Liver (tissue), 9 donors: Measurements from ENCODE around the gene CALML3. TPM values are rescaled to one million over a fixed set of nuclear protein-coding genes. Genes with fewer than 3 reads are reported as not detected.
"Not testable (repeated sequence)": the region's sequence is repeated elsewhere in the genome, so short reads cannot be mapped to it uniquely, and the experiment has no call there.

Experiments
- DNase-seq: peaks from one replicate; pipeline ENCODE4 v3.0.0-alpha.2; 2017; ENCODE audit warnings: low spot score
- H3K27ac ChIP-seq, 2 donors: one replicate each; pipeline ENCODE4 v1.7.0; 2013; ENCODE audit warnings: inconsistent platforms in 2 of 2, low read length in 2 of 2, control low read depth in 1 of 2, low read depth in 1 of 2, mild to moderate bottlenecking in 1 of 2
- H3K27me3 ChIP-seq, 4 donors: one replicate each; pipeline versions ENCODE4 v1.6.1 to v1.7.0; 2013; ENCODE audit warnings: low read length in 3 of 4, inconsistent platforms in 1 of 4, mild to moderate bottlenecking in 1 of 4, moderate library complexity in 1 of 4; ENCODE audit not compliant: control insufficient read depth in 4 of 4, insufficient read depth in 4 of 4
- H3K36me3 ChIP-seq, 4 donors: one replicate each; pipeline versions ENCODE4 v1.6.1 to v1.7.0; 2013; ENCODE audit warnings: low read length in 3 of 4, mild to moderate bottlenecking in 3 of 4, low read depth in 1 of 4, moderate library complexity in 1 of 4; ENCODE audit not compliant: control insufficient read depth in 4 of 4, insufficient read depth in 3 of 4
- H3K4me1 ChIP-seq, 4 donors: one replicate each; pipeline versions ENCODE4 v1.6.1 to v1.7.0; 2013; ENCODE audit warnings: low read length in 3 of 4, mild to moderate bottlenecking in 3 of 4, moderate library complexity in 1 of 4; ENCODE audit not compliant: control insufficient read depth in 4 of 4, insufficient read depth in 4 of 4
- H3K4me3 ChIP-seq, 3 donors: one replicate each; pipeline versions ENCODE4 v1.6.1 to v1.7.0; 2013; ENCODE audit warnings: low read length in 3 of 3, control low read depth in 1 of 3, low read depth in 1 of 3, mild to moderate bottlenecking in 1 of 3
- H3K9ac ChIP-seq, 2 donors: one replicate each; pipeline ENCODE4 v1.7.0; 2013; ENCODE audit warnings: low read length in 2 of 2, mild to moderate bottlenecking in 2 of 2, moderate library complexity in 2 of 2, control low read depth in 1 of 2, low read depth in 1 of 2
- H3K9me3 ChIP-seq, 4 donors: one replicate each; pipeline versions ENCODE4 v1.6.1 to v1.7.0; 2013; ENCODE audit warnings: low read length in 3 of 4; ENCODE audit not compliant: control insufficient read depth in 4 of 4
- ATF3 ChIP-seq: IDR thresholded peaks from 2 replicates; pipeline ENCODE4 v1.6.1; 2016; ENCODE audit warnings: antibody characterized with exemption
- FOXA2 ChIP-seq: IDR thresholded peaks from 2 replicates; pipeline ENCODE4 v1.6.1; 2016; ENCODE audit warnings: antibody characterized with exemption
- HNF4G ChIP-seq: IDR thresholded peaks from 2 replicates; pipeline ENCODE4 v1.6.1; 2016; ENCODE audit warnings: antibody characterized with exemption
- MAX ChIP-seq: IDR thresholded peaks from 2 replicates; pipeline ENCODE4 v1.6.1; 2016; ENCODE audit warnings: antibody characterized with exemption
- RXRA ChIP-seq, 2 donors: IDR thresholded peaks; 2 replicates each; pipeline ENCODE4 v1.6.1; 2017 to 2018; ENCODE audit warnings: antibody characterized with exemption in 2 of 2, mild to moderate bottlenecking in 1 of 2
- SP1 ChIP-seq: IDR thresholded peaks from 2 replicates; pipeline ENCODE4 v1.6.1; 2018; ENCODE audit warnings: antibody characterized with exemption, mild to moderate bottlenecking
- YY1 ChIP-seq: IDR thresholded peaks from 2 replicates; pipeline ENCODE4 v1.6.1; 2016; ENCODE audit warnings: antibody characterized with exemption, mild to moderate bottlenecking
- ZBTB33 ChIP-seq: IDR thresholded peaks from 2 replicates; pipeline ENCODE4 v1.6.1; 2016; ENCODE audit warnings: antibody characterized with exemption
- WGBS: extraction: QIAGEN DNeasy Blood & Tissue Kit; methylation state at CpG from one replicate; pipeline ENCODE4 v1.1.7; 2013; 5-methylcytosine and 5-hydroxymethylcytosine counted together
- polyA plus RNA-seq, 2 donors: library from polyadenylated mRNA; stranded (reverse) in 1 of 2; unstranded in 1 of 2; fragments of 200-250 nt in 1 of 2; fragments of >200 nt in 1 of 2; fragmentation: Nextera tagmentation in 1 of 2; extraction: Ambion mirVana in 1 of 2; gene quantifications; one replicate each; pipeline versions ENCODE4 v1.2.1 to v1.2.3, GENCODE V29; 2013 to 2015
- total RNA-seq, 2 donors: library from RNA; depleted of rRNA; stranded (reverse); fragments of >200 nt; gene quantifications; one replicate each; pipeline ENCODE4 v1.2.3, GENCODE V29; 2014
- donor health status: healthy.
- donor health status: healthy.
- donor health status: healthy.
- donor health status: healthy.
- donor health status: healthy.

Gene CALML3
- not detected for total RNA-seq
- not detected for polyA plus RNA-seq

GRCh38 chr10:5524641-5525560, at the start of gene CALML3:
Gene CALML3 (plus strand): TSS chr10:5524961. CDS start chr10:5525086, 125 bp downstream.
- Histone ChIP-seq H3K9ac (no peak within 1 kb of the TSS), H3K27me3 (no peaks in the 10 kb centered on the region), H3K4me1 (peaks cover 7 to 25% (median 20%) of the 10 kb centered on the region in 4 donors), H3K36me3 (no peaks in the 10 kb centered on the region), H3K4me3 (no peak within 1 kb of the TSS), H3K9me3 (no peaks in the 10 kb centered on the region), H3K27ac (no peak within 1 kb of the TSS)
- no peak for TF ChIP-seq MAX
- no peak for TF ChIP-seq SP1
- TF ChIP-seq ZBTB33: no peak
- no peak for TF ChIP-seq YY1
- no peak for TF ChIP-seq HNF4G
- no peak for TF ChIP-seq FOXA2
- TF ChIP-seq RXRA (IDR thresholded peaks at IDR 0.05): no peak
- no peak for TF ChIP-seq ATF3
- no peak for DNase-seq
- 93% methylated on average over 64 of the region's 64 CpGs for WGBS

- 87% methylated on average over 6 of the region's 8 CpGs for WGBS
- not testable (repeated sequence) for H3K4me1 ChIP-seq, DNase-seq, H3K9ac ChIP-seq, H3K36me3 ChIP-seq, H3K27ac ChIP-seq, H3K4me3 ChIP-seq, H3K27me3 ChIP-seq, H3K9me3 ChIP-seq
Measured at GRCh38 chr10:5475088-5475487, 49.7 kb upstream of the CALML3 start.

- H3K27me3 ChIP-seq, H3K9ac ChIP-seq, H3K27ac ChIP-seq, H3K4me1 ChIP-seq, H3K36me3 ChIP-seq, H3K9me3 ChIP-seq, DNase-seq, H3K4me3 ChIP-seq: not testable (repeated sequence)
- WGBS: 96% methylated on average over 10 of the region's 12 CpGs
Measured at GRCh38 chr10:5475974-5476807, 48.6 kb upstream of the CALML3 start.
